Spleen (tissue), 11 donors: Measurements from ENCODE around the gene HS6ST2. TPM values are rescaled to one million over a fixed set of nuclear protein-coding genes. Genes with fewer than 3 reads are reported as not detected.

Experiments used
- DNase-seq: peaks from one replicate; pipeline ENCODE4 v3.0.0-alpha.2; 2020
- H3K27ac ChIP-seq, 8 donors: fragments of 200-600 bp; sonication (generic) in 7 of 8; 1 replicate in 4 of 8; 2 replicates in 4 of 8; pipeline versions ENCODE4 v1.5.0 to v1.8.0; 2016 to 2021; ENCODE audit warnings: inconsistent platforms in 4 of 8, mild to moderate bottlenecking in 4 of 8, moderate library complexity in 1 of 8
- H3K27me3 ChIP-seq, 7 donors: fragments of 200-600 bp; sonication (generic) in 6 of 7; replicated peaks in 1 of 7; 1 replicate in 4 of 7; 2 replicates in 3 of 7; pipeline versions ENCODE4 v1.5.0 to v1.8.0; 2016 to 2021; ENCODE audit warnings: inconsistent platforms in 3 of 7, mild to moderate bottlenecking in 1 of 7
- H3K36me3 ChIP-seq, 6 donors: fragments of 200-600 bp; sonication (generic) in 5 of 6; 1 replicate in 4 of 6; 2 replicates in 2 of 6; pipeline versions ENCODE4 v1.5.0 to v1.8.0; 2016 to 2021; ENCODE audit warnings: inconsistent platforms in 2 of 6
- H3K4me1 ChIP-seq, 6 donors: fragments of 200-600 bp; sonication (generic) in 5 of 6; 1 replicate in 3 of 6; 2 replicates in 3 of 6; pipeline versions ENCODE4 v1.5.0 to v1.8.0; 2016 to 2021; ENCODE audit warnings: inconsistent platforms in 3 of 6
- H3K4me3 ChIP-seq, 8 donors: fragments of 200-600 bp; sonication (generic) in 7 of 8; 1 replicate in 4 of 8; 2 replicates in 4 of 8; pipeline versions ENCODE4 v1.5.0 to v1.8.0; 2016 to 2021; ENCODE audit warnings: inconsistent platforms in 4 of 8, mild to moderate bottlenecking in 4 of 8, moderate library complexity in 2 of 8
- H3K9me3 ChIP-seq, 8 donors: fragments of 200-600 bp; sonication (generic) in 7 of 8; 1 replicate in 4 of 8; 2 replicates in 4 of 8; pipeline versions ENCODE4 v1.5.0 to v1.8.0; 2016 to 2021; ENCODE audit warnings: inconsistent platforms in 4 of 8
- POLR2A ChIP-seq, 3 donors: fragments of 450-650 bp; IDR thresholded peaks; one replicate each; pipeline ENCODE4 v1.5.1; 2017; ENCODE audit warnings: antibody characterized with exemption in 3 of 3, mild to moderate bottlenecking in 1 of 3
- POLR2AphosphoS5 ChIP-seq, 3 donors: sonication (generic); formaldehyde crosslinking; IDR thresholded peaks; one replicate each; pipeline ENCODE4 v1.5.1; 2017; ENCODE audit warnings: antibody characterized with exemption in 3 of 3
- WGBS, 5 donors: extraction: QIAGEN DNeasy Blood & Tissue Kit in 3 of 5; methylation state at CpG; one replicate each; pipeline versions ENCODE4 v1.1.5 to v1.1.7; 2013 to 2018; 5-methylcytosine and 5-hydroxymethylcytosine counted together
- intact Hi-C: fragments of 100-400 bp; cut with DNase I; formaldehyde crosslinking; loops from one replicate; pipeline ENCODE4 v1.15.0; 2023; ENCODE audit warnings: low total_unique reads
- polyA plus RNA-seq, 3 donors: library from polyadenylated mRNA; stranded (reverse); fragments of 200-250 nt; gene quantifications; one replicate each; pipeline ENCODE4 v1.2.1, GENCODE V29; 2013
- total RNA-seq, 7 donors: library from RNA; depleted of rRNA in 3 of 7; stranded (reverse); fragments of >200 nt in 3 of 7; fragmentation: NEBNext Ultra II Directional in 4 of 7; extraction: Animal tissue kit (Norgen Biotek cat#: 25700) in 4 of 7; gene quantifications; one replicate each; pipeline versions ENCODE4 v1.1.0 to v1.2.1, GENCODE V29; 2016 to 2021
- TF ChIP-seq, protein P1 (sequence below), 11 experiments: fragments of 200-600 bp in 7 of 11; fragments of 450-650 bp in 4 of 11; sonication (generic) in 4 of 11; IDR thresholded peaks in 8 of 11; conservative IDR thresholded peaks in 3 of 11; 1 replicate in 7 of 11; 2 replicates in 4 of 11; pipeline versions ENCODE4 v1.4.0 to v1.8.0; 2016 to 2021; ENCODE audit warnings: antibody characterized with exemption in 11 of 11, inconsistent platforms in 4 of 11, mild to moderate bottlenecking in 1 of 11
- donor health status: healthy with polysubstance abuse.
- donor health status: DM: no; HTN: no; CAD: no; lungs with moderate emphysema.
- donor health status: DM: no; HTN: no; CAD: no.
- donor health status: Bipolar disorder and iron deficiency.
- donor health status: healthy.
- donor health status: DM: no; HTN: no; CAD: no.
- donor health status: DM: yes; HTN: yes; CAD: no.

Gene HS6ST2
- total and polyA plus RNA-seq, 10 donors: 0.02 to 0.20 (median 0.09) TPM; not detected in 7

DNA sequence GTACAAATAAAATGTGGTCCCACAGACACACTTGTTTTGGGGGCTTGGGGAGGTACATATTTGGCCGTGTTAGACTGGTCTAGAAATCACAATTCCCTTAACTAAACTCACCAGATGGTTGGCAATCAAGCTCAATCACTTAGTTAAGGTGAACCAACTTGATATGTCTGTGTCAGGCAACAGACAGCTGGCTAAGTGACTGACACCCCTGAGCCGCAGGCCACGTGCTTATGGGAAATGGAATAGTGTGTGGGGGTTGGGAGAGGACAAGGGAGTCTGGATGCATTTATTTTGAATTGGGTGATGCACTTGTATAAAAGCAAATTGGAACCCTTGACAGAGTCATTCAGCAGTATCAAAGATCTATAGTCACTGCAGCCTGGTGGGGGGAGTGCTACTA is 209.0 kb downstream of the HS6ST2 start:
- H3K36me3 ChIP-seq: no peaks in the 10 kb centered on the region
- 48 to 86% (median 60%) methylated on average over 2 to 3 of the region's 3 CpGs for WGBS, 5 donors
- H3K27me3 ChIP-seq: peaks cover 0 to 10% (median 0%) of the 10 kb centered on the region in 7 donors
- no peak overlapping the region for H3K27ac ChIP-seq
- DNase-seq: no peak
- H3K4me1 ChIP-seq: no peaks in the 10 kb centered on the region
- H3K4me3 ChIP-seq: no peak overlapping the region
- no peaks in the 10 kb centered on the region for H3K9me3 ChIP-seq
- intact Hi-C loops: no loop called here
- TF ChIP-seq POLR2AphosphoS5 (IDR thresholded peaks at IDR 0.05) (no peak), POLR2A (IDR thresholded peaks at IDR 0.05) (no peak)
- TF ChIP-seq, protein P1, sequence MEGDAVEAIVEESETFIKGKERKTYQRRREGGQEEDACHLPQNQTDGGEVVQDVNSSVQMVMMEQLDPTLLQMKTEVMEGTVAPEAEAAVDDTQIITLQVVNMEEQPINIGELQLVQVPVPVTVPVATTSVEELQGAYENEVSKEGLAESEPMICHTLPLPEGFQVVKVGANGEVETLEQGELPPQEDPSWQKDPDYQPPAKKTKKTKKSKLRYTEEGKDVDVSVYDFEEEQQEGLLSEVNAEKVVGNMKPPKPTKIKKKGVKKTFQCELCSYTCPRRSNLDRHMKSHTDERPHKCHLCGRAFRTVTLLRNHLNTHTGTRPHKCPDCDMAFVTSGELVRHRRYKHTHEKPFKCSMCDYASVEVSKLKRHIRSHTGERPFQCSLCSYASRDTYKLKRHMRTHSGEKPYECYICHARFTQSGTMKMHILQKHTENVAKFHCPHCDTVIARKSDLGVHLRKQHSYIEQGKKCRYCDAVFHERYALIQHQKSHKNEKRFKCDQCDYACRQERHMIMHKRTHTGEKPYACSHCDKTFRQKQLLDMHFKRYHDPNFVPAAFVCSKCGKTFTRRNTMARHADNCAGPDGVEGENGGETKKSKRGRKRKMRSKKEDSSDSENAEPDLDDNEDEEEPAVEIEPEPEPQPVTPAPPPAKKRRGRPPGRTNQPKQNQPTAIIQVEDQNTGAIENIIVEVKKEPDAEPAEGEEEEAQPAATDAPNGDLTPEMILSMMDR (IDR thresholded peaks at IDR 0.05 in 8 of 11, conservative IDR thresholded peaks at IDR 0.05 in 3 of 11): no peak

GRCh38 chrX:132748909-132749308 is 209.5 kb downstream of the HS6ST2 start:
- Histone ChIP-seq H3K27ac (no peak overlapping the region), H3K4me3 (no peak overlapping the region), H3K36me3 (no peaks in the 10 kb centered on the region), H3K4me1 (no peaks in the 10 kb centered on the region), H3K27me3 (peaks cover 0 to 10% (median 0%) of the 10 kb centered on the region in 7 donors), H3K9me3 (no peaks in the 10 kb centered on the region)
- WGBS, 5 donors: 66 to 92% (median 75%) methylated on average over 4 of the region's 4 CpGs
- intact Hi-C loops: no loop called here
- DNase-seq: no peak
- TF ChIP-seq POLR2AphosphoS5 (IDR thresholded peaks at IDR 0.05): no peak
- TF ChIP-seq, protein P1 (IDR thresholded peaks at IDR 0.05 in 8 of 11, conservative IDR thresholded peaks at IDR 0.05 in 3 of 11): no peak
- TF ChIP-seq POLR2A (IDR thresholded peaks at IDR 0.05): no peak

DNA sequence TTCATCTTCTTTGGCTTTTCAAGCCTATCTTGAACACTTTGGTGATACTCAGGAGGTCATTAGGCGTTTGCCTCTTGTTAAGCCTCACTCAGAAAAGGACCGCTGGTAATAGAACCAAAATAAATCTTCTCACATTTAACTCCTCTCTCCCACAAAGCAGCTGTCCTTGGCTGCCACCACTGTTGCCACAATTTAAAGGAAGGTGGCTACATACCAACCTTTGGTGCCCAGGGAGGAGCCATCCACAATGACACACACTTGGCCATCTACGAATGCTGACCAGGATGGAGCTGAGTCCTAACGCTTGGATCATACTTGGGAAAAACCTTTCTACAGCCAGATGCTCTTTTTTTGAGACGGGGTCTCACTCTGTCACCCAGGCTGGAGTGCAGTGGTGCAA is 210.2 kb downstream of the HS6ST2 start:
- intact Hi-C loops: no loop called here
- Histone ChIP-seq H3K27me3 (peaks cover 0 to 10% (median 0%) of the 10 kb centered on the region in 7 donors), H3K27ac (no peak overlapping the region), H3K36me3 (no peaks in the 10 kb centered on the region), H3K4me1 (no peaks in the 10 kb centered on the region), H3K9me3 (no peaks in the 10 kb centered on the region), H3K4me3 (no peak overlapping the region)
- DNase-seq: no peak
- TF ChIP-seq, protein P1 (IDR thresholded peaks at IDR 0.05 in 8 of 11, conservative IDR thresholded peaks at IDR 0.05 in 3 of 11): no peak
- TF ChIP-seq POLR2A (IDR thresholded peaks at IDR 0.05): no peak
- TF ChIP-seq POLR2AphosphoS5 (IDR thresholded peaks at IDR 0.05): no peak
- WGBS, 5 donors: 66 to 95% (median 87%) methylated on average over 4 to 5 of the region's 5 CpGs

DNA sequence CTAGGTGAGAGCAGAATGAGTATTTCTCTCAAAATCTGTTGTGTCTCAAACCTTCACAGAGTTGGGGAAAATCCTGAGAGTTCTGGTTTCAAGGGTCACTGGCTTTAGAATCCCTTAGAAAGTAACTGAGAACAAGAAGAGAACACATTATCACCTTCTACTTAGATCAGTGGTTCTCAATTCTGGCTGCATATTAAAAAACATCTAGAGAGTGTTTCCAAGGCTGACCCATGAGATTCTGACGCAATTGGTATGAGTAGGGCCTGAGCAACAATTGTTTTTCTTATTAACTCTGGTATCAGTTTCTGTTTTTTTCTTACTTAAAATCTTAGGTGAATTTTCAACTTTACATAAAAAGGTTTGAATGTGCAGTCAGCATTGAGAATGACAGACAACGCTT is 212.8 kb downstream of the HS6ST2 start:
- H3K27me3 ChIP-seq: peaks cover 0 to 20% (median 0%) of the 10 kb centered on the region in 7 donors
- no peaks in the 10 kb centered on the region for H3K36me3 ChIP-seq
- no peak for TF ChIP-seq POLR2A (IDR thresholded peaks at IDR 0.05)
- no peak for TF ChIP-seq POLR2AphosphoS5 (IDR thresholded peaks at IDR 0.05)
- TF ChIP-seq, protein P1 (IDR thresholded peaks at IDR 0.05 in 8 of 11, conservative IDR thresholded peaks at IDR 0.05 in 3 of 11): no peak
- 71 to 96% (median 81%) methylated on average over 2 of the region's 2 CpGs for WGBS, 5 donors
- no peak for DNase-seq
- no peaks in the 10 kb centered on the region for H3K4me1 ChIP-seq
- H3K9me3 ChIP-seq: no peaks in the 10 kb centered on the region
- H3K4me3 ChIP-seq: no peak overlapping the region
- intact Hi-C loops: no loop called here
- no peak overlapping the region for H3K27ac ChIP-seq
